ENCODE results near the gene PAXX. TPM values are rescaled to one million over a fixed set of nuclear protein-coding genes. Genes with fewer than 3 reads are reported as not detected.

Gene PAXX
- total RNA-seq, 1 donor from 2014 or later, result 19.8 TPM

DNA sequence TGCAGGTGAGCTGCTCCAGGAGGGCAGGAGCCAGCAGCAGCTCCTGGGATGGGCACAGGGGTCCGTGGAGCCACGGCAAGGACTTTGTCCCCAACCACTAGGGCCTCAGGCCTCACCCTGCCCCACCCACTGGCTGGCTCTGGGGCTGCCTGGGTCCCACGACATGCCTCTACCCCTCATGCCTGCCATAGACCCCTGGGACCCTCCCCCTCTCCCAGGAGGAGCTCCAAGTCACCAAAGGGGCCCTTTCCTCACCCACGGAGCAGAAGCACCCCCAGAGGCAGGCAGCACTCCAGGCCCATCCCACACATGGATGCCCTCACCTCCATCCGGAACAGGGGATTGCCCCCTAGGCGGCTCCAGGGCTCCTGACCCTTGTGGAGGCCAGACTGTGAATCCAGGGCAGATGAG, 29.4 kb downstream of the PAXX start:
- DNase-seq, result no peak
- intact Hi-C loops (cut with micrococcal nuclease), result no loop called here
- Histone ChIP-seq H3K36me3 (peaks cover 33% of the 10 kb centered on the region), H3K27me3 (ENCODE audit: low read depth) (no peaks in the 10 kb centered on the region), H3K4me3 (no peak overlapping the region), H3K9me3 (replicated peaks) (no peaks in the 10 kb centered on the region), H3K4me1 (peaks cover 7% of the 10 kb centered on the region), H3K27ac (replicated peaks) (no peak overlapping the region)
- no peak for TF ChIP-seq CTCF (IDR thresholded peaks at IDR 0.05; ENCODE audit: borderline replicate concordance)

DNA sequence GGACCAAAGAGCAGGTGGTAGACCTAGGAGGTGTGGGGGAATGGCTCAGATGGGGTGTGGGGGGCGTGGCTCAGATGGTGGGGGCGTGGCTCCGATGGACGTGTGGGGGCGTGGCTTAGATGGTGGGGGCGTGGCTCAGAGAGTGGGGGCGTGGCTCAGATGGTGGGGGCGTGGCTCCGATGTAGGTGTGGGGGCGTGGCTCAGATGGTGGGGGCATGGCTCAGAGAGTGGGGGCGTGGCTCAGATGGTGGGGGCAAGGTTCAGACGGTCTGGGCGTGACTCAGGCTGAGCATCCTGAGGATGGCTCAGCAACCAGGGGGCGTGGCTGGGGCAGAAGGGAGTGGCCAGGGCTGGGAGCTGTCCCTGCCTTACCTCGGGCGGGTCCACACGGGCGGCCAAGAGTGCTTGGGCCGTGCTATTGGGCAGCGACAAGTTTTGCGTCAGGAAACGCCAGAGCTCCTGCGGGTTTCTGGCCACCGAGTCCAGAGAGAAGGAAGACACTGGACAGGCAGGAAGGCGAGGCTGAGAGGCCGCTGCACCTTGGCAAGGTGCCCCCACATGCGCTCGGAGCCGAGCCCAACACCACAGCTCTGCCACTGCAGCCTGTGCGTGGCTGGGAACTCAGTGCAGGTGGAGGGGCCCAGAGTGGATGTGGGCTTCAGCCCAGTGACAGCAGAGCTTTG, 29.9 kb downstream of the PAXX start:
- no peak for TF ChIP-seq CTCF (IDR thresholded peaks at IDR 0.05; ENCODE audit: borderline replicate concordance)
- Histone ChIP-seq H3K4me1 (peaks cover 12% of the 10 kb centered on the region), H3K27me3 (ENCODE audit: low read depth) (no peaks in the 10 kb centered on the region), H3K36me3 (peaks cover 28% of the 10 kb centered on the region), H3K9me3 (replicated peaks) (no peaks in the 10 kb centered on the region), H3K27ac (replicated peaks) (no peak overlapping the region), H3K4me3 (no peak overlapping the region)
- intact Hi-C loops (cut with micrococcal nuclease), result no loop called here
- no peak for DNase-seq

GRCh38 chr9:137022662-137023008, 30.4 kb downstream of the PAXX start:
- intact Hi-C loops (cut with micrococcal nuclease), result no loop called here
- DNase-seq, result no peak
- Histone ChIP-seq H3K4me3 (no peak overlapping the region), H3K4me1 (peaks cover 17% of the 10 kb centered on the region), H3K27ac (replicated peaks) (no peak overlapping the region), H3K36me3 (peaks cover 23% of the 10 kb centered on the region), H3K27me3 (ENCODE audit: low read depth) (no peaks in the 10 kb centered on the region), H3K9me3 (replicated peaks) (no peaks in the 10 kb centered on the region)
- no peak for TF ChIP-seq CTCF (IDR thresholded peaks at IDR 0.05; ENCODE audit: borderline replicate concordance)

- H3K27ac ChIP-seq (replicated peaks), result no peak overlapping the region
- H3K4me3 ChIP-seq, result no peak overlapping the region
- TF ChIP-seq CTCF (IDR thresholded peaks at IDR 0.05; ENCODE audit: borderline replicate concordance), result no peak
- H3K4me1 ChIP-seq, result peaks cover 18% of the 10 kb centered on the region
- no peak for DNase-seq
- H3K27me3 ChIP-seq (ENCODE audit: low read depth), result no peaks in the 10 kb centered on the region
- no peaks in the 10 kb centered on the region for H3K9me3 ChIP-seq (replicated peaks)
- intact Hi-C loops (cut with micrococcal nuclease), result no loop called here
- H3K36me3 ChIP-seq, result peaks cover 18% of the 10 kb centered on the region
Measured at GRCh38 chr9:137023157-137023556, 30.9 kb downstream of the PAXX start.

GRCh38 chr9:137023583-137023991, 31.4 kb downstream of the PAXX start:
- Histone ChIP-seq H3K27ac (replicated peaks) (no peak overlapping the region), H3K27me3 (ENCODE audit: low read depth) (no peaks in the 10 kb centered on the region), H3K4me3 (no peak overlapping the region), H3K9me3 (replicated peaks) (no peaks in the 10 kb centered on the region), H3K36me3 (peaks cover 18% of the 10 kb centered on the region), H3K4me1 (peaks cover 21% of the 10 kb centered on the region)
- DNase-seq, result no peak
- intact Hi-C loops (cut with micrococcal nuclease), result no loop called here
- no peak for TF ChIP-seq CTCF (IDR thresholded peaks at IDR 0.05; ENCODE audit: borderline replicate concordance)

Measured in left ventricle myocardium inferior (tissue), 1 donor.